ENCODE measurements around the gene CCDC85C.

The CCDC85C gene

GRCh38 chr14:99548255-99548654, 55.8 kb downstream of the CCDC85C start:
- DNase-seq (ENCODE audit: low spot score), result no peak

GRCh38 chr14:99546234-99546879, 57.6 kb downstream of the CCDC85C start:
- TF ChIP-seq CTCF (IDR thresholded peaks at IDR 0.05; ENCODE audit: extremely low read depth, insufficient read depth, missing control alignments), result no peak
- in situ Hi-C loops (cut with MboI; ENCODE audit: low pct_unique_long_range_greater_than_20kb, low sequenced_read_pairs, unreplicated experiment), result loop anchor here (25.0 kb wide), 1 partner anchor 341 kb away; no protein-coding TSS in a partner anchor
- no peak for DNase-seq (ENCODE audit: low spot score)

More at GRCh38 chr14:99548255-99548654, 55.8 kb downstream of the CCDC85C start:
- TF ChIP-seq CTCF (IDR thresholded peaks at IDR 0.05; ENCODE audit: extremely low read depth, insufficient read depth, missing control alignments), result no peak
- in situ Hi-C loops (cut with MboI; ENCODE audit: low pct_unique_long_range_greater_than_20kb, low sequenced_read_pairs, unreplicated experiment), result loop anchor here (25.0 kb wide), 1 partner anchor 339 kb away; no protein-coding TSS in a partner anchor

GRCh38 chr14:99545586-99545985, 58.4 kb downstream of the CCDC85C start:
- TF ChIP-seq CTCF (IDR thresholded peaks at IDR 0.05; ENCODE audit: extremely low read depth, insufficient read depth, missing control alignments), result no peak
- DNase-seq (ENCODE audit: low spot score), result no peak
- in situ Hi-C loops (cut with MboI; ENCODE audit: low pct_unique_long_range_greater_than_20kb, low sequenced_read_pairs, unreplicated experiment), result loop anchor here (25.0 kb wide), 1 partner anchor 342 kb away; no protein-coding TSS in a partner anchor

GRCh38 chr14:99544991-99545390, 59.0 kb downstream of the CCDC85C start:
- no peak for TF ChIP-seq CTCF (IDR thresholded peaks at IDR 0.05; ENCODE audit: extremely low read depth, insufficient read depth, missing control alignments)
- in situ Hi-C loops (cut with MboI; ENCODE audit: low pct_unique_long_range_greater_than_20kb, low sequenced_read_pairs, unreplicated experiment), result loop anchor here (25.0 kb wide), 1 partner anchor 342 kb away; no protein-coding TSS in a partner anchor
- no peak for DNase-seq (ENCODE audit: low spot score)

GRCh38 chr14:99543985-99544384, 60.0 kb downstream of the CCDC85C start:
- in situ Hi-C loops (cut with MboI; ENCODE audit: low pct_unique_long_range_greater_than_20kb, low sequenced_read_pairs, unreplicated experiment), result loop anchor here (25.0 kb wide), 1 partner anchor 343 kb away; no protein-coding TSS in a partner anchor
- TF ChIP-seq CTCF (IDR thresholded peaks at IDR 0.05; ENCODE audit: extremely low read depth, insufficient read depth, missing control alignments), result no peak
- DNase-seq (ENCODE audit: low spot score), result no peak

GRCh38 chr14:99543370-99543769, 60.6 kb downstream of the CCDC85C start:
- no peak for DNase-seq (ENCODE audit: low spot score)
- TF ChIP-seq CTCF (IDR thresholded peaks at IDR 0.05; ENCODE audit: extremely low read depth, insufficient read depth, missing control alignments), result no peak
- in situ Hi-C loops (cut with MboI; ENCODE audit: low pct_unique_long_range_greater_than_20kb, low sequenced_read_pairs, unreplicated experiment), result loop anchor here (25.0 kb wide), 1 partner anchor 344 kb away; no protein-coding TSS in a partner anchor
